ENCODE results near the gene DPP8. TPM values are rescaled to one million over a fixed set of nuclear protein-coding genes. Genes with fewer than 3 reads are reported as not detected.
A peak's percentile ranks its signal among the peaks of the same experiment; 100 is the strongest.

The DPP8 gene
- 10 to 100 TPM; 27.7 to 32.6 TPM for total RNA-seq

GRCh38 chr15:65516997-65517865 is at the start of gene DPP8:
TSS of gene DPP8 (minus strand) at chr15:65517689. CDS start at chr15:65512553, 5,136 bp downstream.
- intact Hi-C loops (cut with micrococcal nuclease), result no loop called here
- peaks cover 36% of the 10 kb centered on the region for H3K4me1 Mint-ChIP-seq (ENCODE audit: low read depth)
- peak within 1 kb of the TSS; percentile 85 for H3K4me3 Mint-ChIP-seq
- peak; percentile 96 for ATAC-seq
- ChIA-PET POLR2A (interaction anchor here (0.6 to 1.1 kb wide), 10 partner anchors 9 to 987 kb away, joined by 3 to 4 read pairs (median 3); partner anchors contain the start of genes INTS14, RAB11A and RNU5B-1), CTCF (interaction anchor here (0.6 to 1.4 kb wide), 6 partner anchors 24 to 868 kb away, joined by 3 to 5 read pairs (median 3); partner anchors contain the start of gene INTS14)
- peak; percentile 95 for DNase-seq
- H3K9me3 Mint-ChIP-seq, result no peaks in the 10 kb centered on the region
- peak within 1 kb of the TSS; percentile 91 for H3K27ac Mint-ChIP-seq
- H3K27me3 Mint-ChIP-seq, result no peaks in the 10 kb centered on the region
- H3K36me3 Mint-ChIP-seq (ENCODE audit: low read depth), result peaks cover 19% of the 10 kb centered on the region
- peak; percentile 88 for TF ChIP-seq CTCF (IDR thresholded peaks at IDR 0.05)

GRCh38 chr15:65561934-65562333 is 44.4 kb upstream of the DPP8 start:
- intact Hi-C loops (cut with micrococcal nuclease), result no loop called here
- ATAC-seq (no peak), DNase-seq (no peak)
- Mint-ChIP-seq H3K4me1 (ENCODE audit: low read depth) (no peaks in the 10 kb centered on the region), H3K27ac (no peak overlapping the region), H3K36me3 (ENCODE audit: low read depth) (peaks cover 37% of the 10 kb centered on the region), H3K27me3 (no peaks in the 10 kb centered on the region), H3K4me3 (no peak overlapping the region), H3K9me3 (no peaks in the 10 kb centered on the region)
- no peak for TF ChIP-seq CTCF (IDR thresholded peaks at IDR 0.05)
- CTCF ChIA-PET, result no interaction called here
- POLR2A ChIA-PET, result no interaction called here

DNA sequence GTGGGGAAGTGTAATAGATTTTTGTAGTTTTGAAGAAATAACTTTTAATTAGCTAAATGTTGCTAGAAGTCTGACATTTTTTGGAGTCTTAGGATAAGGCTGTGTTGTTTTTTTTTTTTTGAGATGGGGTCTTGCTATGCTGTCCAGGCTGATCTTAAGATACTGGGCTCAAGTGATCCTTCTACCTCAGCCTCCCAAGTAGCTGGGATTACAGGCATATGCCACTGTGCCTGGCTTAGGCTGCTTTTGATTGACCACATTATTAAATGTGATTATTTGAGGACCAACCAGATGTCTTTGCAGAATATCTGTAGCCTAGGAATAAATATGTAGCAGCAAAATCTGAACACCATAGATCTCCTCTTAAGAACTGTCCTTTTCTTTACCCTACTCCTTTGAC is 42.5 kb upstream of the DPP8 start:
- no peak for TF ChIP-seq CTCF (IDR thresholded peaks at IDR 0.05)
- no peak for ATAC-seq
- ChIA-PET POLR2A (no interaction called here), CTCF (no interaction called here)
- intact Hi-C loops (cut with micrococcal nuclease), result no loop called here
- no peak overlapping the region for H3K27ac Mint-ChIP-seq
- H3K36me3 Mint-ChIP-seq (ENCODE audit: low read depth), result peaks cover 26% of the 10 kb centered on the region
- no peak for DNase-seq
- no peak overlapping the region for H3K4me3 Mint-ChIP-seq
- H3K4me1 Mint-ChIP-seq (ENCODE audit: low read depth), result no peaks in the 10 kb centered on the region
- no peaks in the 10 kb centered on the region for H3K9me3 Mint-ChIP-seq
- H3K27me3 Mint-ChIP-seq, result no peaks in the 10 kb centered on the region

GRCh38 chr15:65558997-65559760 is 41.7 kb upstream of the DPP8 start:
- no peaks in the 10 kb centered on the region for H3K27me3 Mint-ChIP-seq
- H3K4me3 Mint-ChIP-seq, result no peak overlapping the region
- DNase-seq (no peak), ATAC-seq (no peak)
- POLR2A ChIA-PET, result interaction anchor here (0.8 kb wide), 1 partner anchor 36 kb away, joined by 4 read pairs; no protein-coding TSS in a partner anchor
- no peaks in the 10 kb centered on the region for H3K4me1 Mint-ChIP-seq (ENCODE audit: low read depth)
- intact Hi-C loops (cut with micrococcal nuclease), result no loop called here
- peaks cover 19% of the 10 kb centered on the region for H3K36me3 Mint-ChIP-seq (ENCODE audit: low read depth)
- CTCF ChIA-PET, result interaction anchor here (0.6 to 1.4 kb wide), 2 partner anchors 10 to 16 kb away, joined by 3 read pairs; no protein-coding TSS in a partner anchor
- H3K9me3 Mint-ChIP-seq, result no peaks in the 10 kb centered on the region
- no peak overlapping the region for H3K27ac Mint-ChIP-seq
- no peak for TF ChIP-seq CTCF (IDR thresholded peaks at IDR 0.05)
